ENCODE data around the gene MRPS31. TPM values are rescaled to one million over a fixed set of nuclear protein-coding genes. Genes with fewer than 3 reads are reported as not detected.

The MRPS31 gene
- total RNA-seq, 1 donor from 2014 or later = 31.3 TPM

GRCh38 chr13:40812724-40813445, 41.9 kb upstream of the MRPS31 start:
- H3K4me3 Mint-ChIP-seq = no peak overlapping the region
- peaks cover 77% of the 10 kb centered on the region for H3K36me3 Mint-ChIP-seq
- peaks cover 34% of the 10 kb centered on the region for H3K9me3 Mint-ChIP-seq
- no peak for TF ChIP-seq CTCF (IDR thresholded peaks at IDR 0.05; ENCODE audit: unreplicated experiment)
- H3K27me3 Mint-ChIP-seq (ENCODE audit: low read depth) = no peaks in the 10 kb centered on the region
- no peak for DNase-seq (ENCODE audit: low spot score in 2 of 2, unreplicated experiment in 2 of 2)
- H3K27ac Mint-ChIP-seq = no peak overlapping the region
- H3K4me1 Mint-ChIP-seq = no peaks in the 10 kb centered on the region

- Mint-ChIP-seq H3K4me1 (no peaks in the 10 kb centered on the region), H3K4me3 (no peak overlapping the region), H3K36me3 (peaks cover 76% of the 10 kb centered on the region), H3K27ac (no peak overlapping the region), H3K9me3 (peaks cover 26% of the 10 kb centered on the region), H3K27me3 (ENCODE audit: low read depth) (no peaks in the 10 kb centered on the region)
- no peak for TF ChIP-seq CTCF (IDR thresholded peaks at IDR 0.05; ENCODE audit: unreplicated experiment)
- no peak for DNase-seq (ENCODE audit: low spot score in 2 of 2, unreplicated experiment in 2 of 2)
These were observed 41.1 kb upstream of the MRPS31 start for GRCh38 chr13:40812102-40812501.

DNA sequence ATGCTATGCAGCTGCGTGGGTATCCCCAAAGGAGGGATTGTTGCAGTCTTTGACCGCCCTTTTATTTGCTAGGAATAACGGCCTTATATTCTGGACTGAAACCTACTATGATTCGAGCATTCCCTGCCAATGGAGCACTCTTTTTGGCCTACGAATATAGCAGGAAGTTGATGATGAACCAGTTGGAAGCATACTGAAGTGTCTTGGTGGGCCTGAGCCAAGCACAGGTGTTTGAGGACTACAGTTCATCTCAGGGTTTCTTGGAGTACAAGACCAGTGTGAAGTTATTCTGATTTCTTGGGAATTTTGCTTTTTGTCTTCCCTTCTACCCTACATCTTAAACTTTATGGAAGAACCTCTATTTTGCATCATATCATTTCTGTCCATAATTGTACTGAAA, 38.5 kb upstream of the MRPS31 start:
- Mint-ChIP-seq H3K4me3 (no peak overlapping the region), H3K9me3 (peaks cover 6% of the 10 kb centered on the region), H3K36me3 (peaks cover 66% of the 10 kb centered on the region)

DNA sequence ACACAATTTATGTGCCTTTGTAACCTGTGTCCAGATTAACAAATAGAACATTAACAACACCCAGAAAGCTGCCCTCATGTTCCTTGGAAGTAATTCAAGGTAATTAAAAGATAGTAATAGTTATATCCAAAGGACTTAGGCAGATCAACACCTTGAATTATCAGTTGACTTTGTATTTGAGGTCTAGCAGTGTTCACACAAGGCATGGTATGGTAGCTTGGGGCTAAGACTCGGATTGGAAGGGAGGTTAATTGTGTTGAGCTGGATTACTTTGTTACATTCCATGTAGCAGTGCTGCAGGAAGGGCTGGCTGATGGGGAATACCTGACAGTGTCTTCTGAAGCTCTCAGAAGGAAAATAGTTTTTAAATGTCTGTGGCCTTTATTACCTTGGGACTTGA, 35.3 kb upstream of the MRPS31 start:
- no peak overlapping the region for H3K4me3 Mint-ChIP-seq
- H3K36me3 Mint-ChIP-seq = peaks cover 54% of the 10 kb centered on the region
- H3K27ac Mint-ChIP-seq = no peak overlapping the region
- TF ChIP-seq CTCF (IDR thresholded peaks at IDR 0.05; ENCODE audit: unreplicated experiment) = no peak
- no peaks in the 10 kb centered on the region for H3K9me3 Mint-ChIP-seq
- DNase-seq (ENCODE audit: low spot score in 2 of 2, unreplicated experiment in 2 of 2) = no peak
- H3K27me3 Mint-ChIP-seq (ENCODE audit: low read depth) = no peaks in the 10 kb centered on the region
- no peaks in the 10 kb centered on the region for H3K4me1 Mint-ChIP-seq

More for the DNA sequence above, 38.5 kb upstream of the MRPS31 start:
- H3K27ac Mint-ChIP-seq = no peak overlapping the region
- H3K27me3 Mint-ChIP-seq (ENCODE audit: low read depth) = no peaks in the 10 kb centered on the region
- TF ChIP-seq CTCF (IDR thresholded peaks at IDR 0.05; ENCODE audit: unreplicated experiment) = no peak
- H3K4me1 Mint-ChIP-seq = no peaks in the 10 kb centered on the region
- no peak for DNase-seq (ENCODE audit: low spot score in 2 of 2, unreplicated experiment in 2 of 2)

GRCh38 chr13:40803316-40803715, 32.3 kb upstream of the MRPS31 start:
- DNase-seq (ENCODE audit: low spot score in 2 of 2, unreplicated experiment in 2 of 2) = no peak
- Mint-ChIP-seq H3K4me3 (no peak overlapping the region), H3K27ac (no peak overlapping the region), H3K4me1 (no peaks in the 10 kb centered on the region), H3K36me3 (peaks cover 41% of the 10 kb centered on the region), H3K27me3 (ENCODE audit: low read depth) (no peaks in the 10 kb centered on the region), H3K9me3 (no peaks in the 10 kb centered on the region)
- no peak for TF ChIP-seq CTCF (IDR thresholded peaks at IDR 0.05; ENCODE audit: unreplicated experiment)
